Osteoblast (primary cell): ENCODE results near the gene CASQ2. TPM values are rescaled to one million over a fixed set of nuclear protein-coding genes. Genes with fewer than 3 reads are reported as not detected.
A peak's percentile ranks its signal among the peaks of the same experiment; 100 is the strongest.

Experiments
- DNase-seq: peaks from one replicate; pipeline ENCODE4 v3.0.0; 2011; ENCODE audit warnings: low spot score, mixed read lengths; ENCODE audit not compliant: insufficient read length; ENCODE audit errors: missing footprints
- H2AFZ ChIP-seq: 2 replicates; pipeline ENCODE4 v1.6.0; 2011; ENCODE audit warnings: mild to moderate bottlenecking, low read length
- H3K27ac ChIP-seq: 2 replicates; pipeline ENCODE4 v1.5.1; 2011; ENCODE audit warnings: mild to moderate bottlenecking, low read depth, low read length, moderate library complexity
- H3K27me3 ChIP-seq: 2 replicates; pipeline ENCODE4 v1.6.0; 2012; ENCODE audit warnings: mild to moderate bottlenecking, control low read depth, inconsistent platforms, low read length, moderate library complexity; ENCODE audit not compliant: insufficient read depth
- H3K36me3 ChIP-seq: 2 replicates; pipeline ENCODE4 v1.5.1; 2011; ENCODE audit warnings: mild to moderate bottlenecking, low read length, control low read depth, moderate library complexity; ENCODE audit not compliant: insufficient read depth
- H3K4me1 ChIP-seq: 2 replicates; pipeline ENCODE4 v1.5.1; 2011; ENCODE audit warnings: mild to moderate bottlenecking, low read length, control low read depth, moderate library complexity; ENCODE audit not compliant: insufficient read depth
- H3K4me2 ChIP-seq: 2 replicates; pipeline ENCODE4 v1.6.0; 2011; ENCODE audit warnings: mild to moderate bottlenecking, low read length; ENCODE audit not compliant: insufficient read depth
- H3K4me3 ChIP-seq: fragments of 200-600 bp; sonication (generic); 3 replicates; pipeline ENCODE4 v1.5.1; 2012; ENCODE audit warnings: mild to moderate bottlenecking, low read length, inconsistent platforms; ENCODE audit not compliant: insufficient read depth
- H3K79me2 ChIP-seq: 2 replicates; pipeline ENCODE4 v1.6.0; 2012; ENCODE audit warnings: mild to moderate bottlenecking, low read length, control low read depth, inconsistent platforms; ENCODE audit not compliant: insufficient read depth
- H3K9me3 ChIP-seq: 2 replicates; pipeline ENCODE4 v1.5.1; 2011; ENCODE audit warnings: low read depth, low read length, control low read depth
- H4K20me1 ChIP-seq: 2 replicates; pipeline ENCODE4 v1.6.0; 2012; ENCODE audit warnings: mild to moderate bottlenecking, low read length, control low read depth; ENCODE audit not compliant: insufficient read depth
- total RNA-seq: library from RNA; depleted of rRNA; stranded (reverse); fragments of >200 nt; gene quantifications from 2 replicates; pipeline ENCODE4 v1.2.3, GENCODE V29; 2012
- TF ChIP-seq, protein P1 (sequence below): IDR thresholded peaks from 2 replicates; pipeline ENCODE4 v1.5.1; 2011; ENCODE audit warnings: mild to moderate bottlenecking, low read depth, low read length, moderate library complexity; ENCODE audit errors: extremely low read depth

Gene CASQ2
- total RNA-seq, 1 donor = not detected

GRCh38 chr1:115706587-115707425 lies 61.7 kb downstream of the CASQ2 start:
- no peaks in the 10 kb centered on the region for H3K9me3 ChIP-seq
- TF ChIP-seq, protein P1, sequence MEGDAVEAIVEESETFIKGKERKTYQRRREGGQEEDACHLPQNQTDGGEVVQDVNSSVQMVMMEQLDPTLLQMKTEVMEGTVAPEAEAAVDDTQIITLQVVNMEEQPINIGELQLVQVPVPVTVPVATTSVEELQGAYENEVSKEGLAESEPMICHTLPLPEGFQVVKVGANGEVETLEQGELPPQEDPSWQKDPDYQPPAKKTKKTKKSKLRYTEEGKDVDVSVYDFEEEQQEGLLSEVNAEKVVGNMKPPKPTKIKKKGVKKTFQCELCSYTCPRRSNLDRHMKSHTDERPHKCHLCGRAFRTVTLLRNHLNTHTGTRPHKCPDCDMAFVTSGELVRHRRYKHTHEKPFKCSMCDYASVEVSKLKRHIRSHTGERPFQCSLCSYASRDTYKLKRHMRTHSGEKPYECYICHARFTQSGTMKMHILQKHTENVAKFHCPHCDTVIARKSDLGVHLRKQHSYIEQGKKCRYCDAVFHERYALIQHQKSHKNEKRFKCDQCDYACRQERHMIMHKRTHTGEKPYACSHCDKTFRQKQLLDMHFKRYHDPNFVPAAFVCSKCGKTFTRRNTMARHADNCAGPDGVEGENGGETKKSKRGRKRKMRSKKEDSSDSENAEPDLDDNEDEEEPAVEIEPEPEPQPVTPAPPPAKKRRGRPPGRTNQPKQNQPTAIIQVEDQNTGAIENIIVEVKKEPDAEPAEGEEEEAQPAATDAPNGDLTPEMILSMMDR = peak; percentile 79
- peaks cover 38% of the 10 kb centered on the region for H3K27me3 ChIP-seq
- no peak overlapping the region for H2AFZ ChIP-seq
- H3K4me2 ChIP-seq = no peak overlapping the region
- peak; percentile 75 for DNase-seq
- no peaks in the 10 kb centered on the region for H3K36me3 ChIP-seq
- H4K20me1 ChIP-seq = no peaks in the 10 kb centered on the region
- H3K79me2 ChIP-seq = no peaks in the 10 kb centered on the region
- no peak overlapping the region for H3K27ac ChIP-seq
- no peak overlapping the region for H3K4me3 ChIP-seq
- no peaks in the 10 kb centered on the region for H3K4me1 ChIP-seq

GRCh38 chr1:115705963-115706362 lies 62.6 kb downstream of the CASQ2 start:
- no peak overlapping the region for H3K4me3 ChIP-seq
- H3K9me3 ChIP-seq = no peaks in the 10 kb centered on the region
- TF ChIP-seq, protein P1 = no peak
- no peak overlapping the region for H2AFZ ChIP-seq
- no peaks in the 10 kb centered on the region for H4K20me1 ChIP-seq
- H3K36me3 ChIP-seq = no peaks in the 10 kb centered on the region
- DNase-seq = no peak
- H3K4me1 ChIP-seq = no peaks in the 10 kb centered on the region
- peaks cover 39% of the 10 kb centered on the region for H3K27me3 ChIP-seq
- no peaks in the 10 kb centered on the region for H3K79me2 ChIP-seq
- no peak overlapping the region for H3K4me2 ChIP-seq
- H3K27ac ChIP-seq = no peak overlapping the region

GRCh38 chr1:115705085-115705951 lies 63.2 kb downstream of the CASQ2 start:
- Histone ChIP-seq H3K36me3 (no peaks in the 10 kb centered on the region), H3K27me3 (peaks cover 35% of the 10 kb centered on the region), H4K20me1 (no peaks in the 10 kb centered on the region), H3K27ac (no peak overlapping the region), H3K9me3 (no peaks in the 10 kb centered on the region), H3K79me2 (no peaks in the 10 kb centered on the region), H3K4me3 (no peak overlapping the region), H3K4me2 (no peak overlapping the region), H3K4me1 (no peaks in the 10 kb centered on the region), H2AFZ (no peak overlapping the region)
- TF ChIP-seq, protein P1 = no peak
- DNase-seq = no peak

DNA sequence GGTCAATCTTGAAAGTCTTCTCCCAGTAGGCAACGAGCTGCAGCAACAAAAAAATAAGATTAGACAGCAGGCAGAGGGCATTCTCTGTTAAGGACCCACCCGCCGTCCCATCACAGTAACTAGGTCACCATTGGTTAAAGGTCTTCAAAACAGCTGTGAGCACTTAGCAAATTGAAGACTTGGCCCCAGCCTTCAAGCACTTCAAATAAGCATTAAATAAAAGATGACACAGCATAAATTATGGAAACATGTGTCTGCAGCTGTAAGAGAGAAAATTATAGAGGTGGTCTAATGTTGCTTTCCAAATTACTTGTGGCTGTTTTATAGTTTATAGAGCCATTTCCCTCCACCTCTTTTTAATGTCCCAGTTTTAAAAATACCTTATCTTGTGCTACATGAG lies 65.6 kb downstream of the CASQ2 start:
- no peaks in the 10 kb centered on the region for H4K20me1 ChIP-seq
- H3K27me3 ChIP-seq = peaks cover 14% of the 10 kb centered on the region
- H3K4me2 ChIP-seq = no peak overlapping the region
- H3K36me3 ChIP-seq = no peaks in the 10 kb centered on the region
- no peaks in the 10 kb centered on the region for H3K79me2 ChIP-seq
- no peaks in the 10 kb centered on the region for H3K4me1 ChIP-seq
- no peak for DNase-seq
- no peak overlapping the region for H2AFZ ChIP-seq
- H3K4me3 ChIP-seq = no peak overlapping the region
- H3K27ac ChIP-seq = no peak overlapping the region
- TF ChIP-seq, protein P1 = no peak
- no peaks in the 10 kb centered on the region for H3K9me3 ChIP-seq
